Heart right ventricle (tissue), 16 donors: Measurements from ENCODE around the gene RGL1. TPM values are rescaled to one million over a fixed set of nuclear protein-coding genes. Genes with fewer than 3 reads are reported as not detected.

Experiments used
- ATAC-seq, 8 donors: fragments of 200-7000 bp; cut with Tn5 transposase; one replicate each; pipeline ENCODE4 v1.9.1; 2020; ENCODE audit warnings: mild to moderate bottlenecking in 8 of 8, moderate library complexity in 8 of 8, moderate number of reproducible peaks in 1 of 8
- DNase-seq, 2 donors: peaks; one replicate each; pipeline ENCODE4 v3.0.0-alpha.2; 2020
- H3K27ac ChIP-seq, 10 donors: fragments of 200-600 bp; sonication (generic) in 2 of 10; one replicate each; pipeline versions ENCODE4 v1.5.0 to v1.8.0; 2020 to 2022; ENCODE audit warnings: mild to moderate bottlenecking in 3 of 10
- H3K27me3 ChIP-seq, 7 donors: fragments of 200-600 bp; one replicate each; pipeline ENCODE4 v1.8.0; 2021 to 2022; ENCODE audit warnings: mild to moderate bottlenecking in 2 of 7
- H3K36me3 ChIP-seq, 9 donors: fragments of 200-600 bp; sonication (generic) in 1 of 9; one replicate each; pipeline versions ENCODE4 v1.5.0 to v1.8.0; 2020 to 2022; ENCODE audit warnings: mild to moderate bottlenecking in 2 of 9
- H3K4me1 ChIP-seq, 9 donors: fragments of 200-600 bp; sonication (generic) in 1 of 9; one replicate each; pipeline versions ENCODE4 v1.5.0 to v1.8.0; 2020 to 2022; ENCODE audit warnings: mild to moderate bottlenecking in 4 of 9
- H3K4me3 ChIP-seq, 10 donors: fragments of 200-600 bp; sonication (generic) in 2 of 10; one replicate each; pipeline versions ENCODE4 v1.5.0 to v1.8.0; 2020 to 2022; ENCODE audit warnings: mild to moderate bottlenecking in 7 of 10, moderate library complexity in 2 of 10
- H3K9me3 ChIP-seq, 11 donors: fragments of 200-600 bp in 10 of 11; sonication (generic) in 2 of 11; one replicate each; pipeline versions ENCODE4 v1.5.0 to v1.8.0; 2013 to 2022; ENCODE audit warnings: mild to moderate bottlenecking in 2 of 11, control low read depth in 1 of 11, moderate library complexity in 1 of 11
- CTCF ChIP-seq, 9 donors: fragments of 200-600 bp; sonication (generic) in 2 of 9; IDR thresholded peaks; one replicate each; pipeline versions ENCODE4 v1.5.0 to v1.8.0; 2021 to 2022; ENCODE audit warnings: antibody characterized with exemption in 9 of 9, mild to moderate bottlenecking in 5 of 9, moderate library complexity in 1 of 9
- WGBS, 2 donors: extraction: QIAGEN DNeasy Blood & Tissue Kit; methylation state at CpG; one replicate each; pipeline ENCODE4 v1.1.7; 2013; ENCODE audit warnings: inconsistent platforms in 1 of 2; 5-methylcytosine and 5-hydroxymethylcytosine counted together
- intact Hi-C, 10 donors: fragments of 100-400 bp; cut with DNase I; formaldehyde crosslinking; loops; one replicate each; pipeline versions ENCODE4 v1.11.1 to v1.14.2; 2022
- polyA plus RNA-seq, 2 donors: library from polyadenylated mRNA; stranded (reverse); fragments of 200-250 nt; gene quantifications; one replicate each; pipeline ENCODE4 v1.2.3, GENCODE V29; 2013
- total RNA-seq, 10 donors: library from RNA; stranded (reverse); fragmentation: NEBNext Ultra II Directional in 3 of 10; extraction: Animal tissue kit (Norgen Biotek cat#: 25700) in 3 of 10; gene quantifications; one replicate each; pipeline versions ENCODE4 v1.2.1 to v1.2.4, GENCODE V29; 2021 to 2023
- donor health status: Arrhythmogenic right ventricular cardiomyopathy.
- donor health status: ischemic (EF 13 %, LVEDD 7.1; RV severe dilation, severe dysfunction).
- donor health status: healthy with polysubstance abuse.
- donor health status: DM: no; HTN: yes; CAD: no.
- donor health status: DM: no; HTN: no; CAD: no.
- donor health status: ischemic (EF 25% LVEDD 6.9; RV normal size, moderate dysfunction).
- donor health status: ischemic (EF 25% LVEDD 5.7; RV mildly dilated, moderate dysfunction).
- donor health status: healthy.
- donor health status: DM: yes; HTN: yes; CAD: no.
- donor health status: Ischemic cardiomyopathy.
- donor health status: ischemic (EF 35%, LVEDD 5.7; RV mildly dilated, moderate dysfunction).
- donor health status: nonischemic (EF 11% LVEDD 7.7; RV severe dilation, severe dysfunction).
- donor health status: DM: yes; HTN: yes; CAD: no.
- donor health status: PGD.
- donor health status: ischemic (EF 29% LVEDD 5.4; RV normal size, mild dysfunction).
- donor health status: nonischemic (EF 23%, LVEDD 6.1; RV moderate dilation, normal function).

The RGL1 gene
- total and polyA plus RNA-seq, 12 donors = 3.8 to 33.4 (median 18.4) TPM

- no peaks in the 10 kb centered on the region for H3K27me3 ChIP-seq
- H3K4me1 ChIP-seq = peaks cover 18 to 96% (median 54%) of the 10 kb centered on the region in 9 donors
- H3K9me3 ChIP-seq = no peaks in the 10 kb centered on the region
- H3K27ac ChIP-seq = peak overlapping the region in 8 of 10 donors; percentile 12 to 80 (median 62)
- no peak overlapping the region for H3K4me3 ChIP-seq
- peak; percentile 62 to 92 (median 84) for ATAC-seq
- TF ChIP-seq CTCF (IDR thresholded peaks at IDR 0.05) = no peak
- intact Hi-C loops = no loop called here
- H3K36me3 ChIP-seq = peaks cover 0 to 55% (median 17%) of the 10 kb centered on the region in 9 donors
- WGBS, 2 donors = 17 to 18% methylated on average over 4 of the region's 4 CpGs
- DNase-seq = peak; percentile 46 to 73
Observed at GRCh38 chr1:183881387-183882131, 76.6 kb downstream of the RGL1 start.

- no peak for ATAC-seq
- H3K9me3 ChIP-seq = no peaks in the 10 kb centered on the region
- peaks cover 0 to 61% (median 17%) of the 10 kb centered on the region in 9 donors for H3K36me3 ChIP-seq
- H3K27ac ChIP-seq = peak overlapping the region in 8 of 10 donors; percentile 30 to 80 (median 62)
- no peak overlapping the region for H3K4me3 ChIP-seq
- no peak for DNase-seq
- no peaks in the 10 kb centered on the region for H3K27me3 ChIP-seq
- no peak for TF ChIP-seq CTCF (IDR thresholded peaks at IDR 0.05)
- intact Hi-C loops = no loop called here
- peaks cover 14 to 94% (median 49%) of the 10 kb centered on the region in 9 donors for H3K4me1 ChIP-seq
- WGBS, 2 donors = 76 to 80% methylated on average over 8 of the region's 8 CpGs
Observed at GRCh38 chr1:183882335-183883167, 77.6 kb downstream of the RGL1 start.

GRCh38 chr1:183883623-183884022 lies 78.7 kb downstream of the RGL1 start:
- 75 to 78% methylated on average over 5 of the region's 5 CpGs for WGBS, 2 donors
- peaks cover 0 to 70% (median 17%) of the 10 kb centered on the region in 9 donors for H3K36me3 ChIP-seq
- peak in 4 of 8 donors; percentile 18 to 42 (median 30) for ATAC-seq
- no peaks in the 10 kb centered on the region for H3K9me3 ChIP-seq
- no peak overlapping the region for H3K4me3 ChIP-seq
- H3K27me3 ChIP-seq = no peaks in the 10 kb centered on the region
- peak overlapping the region in 3 of 10 donors; percentile 48 to 80 (median 72) for H3K27ac ChIP-seq
- TF ChIP-seq CTCF (IDR thresholded peaks at IDR 0.05) = no peak
- peaks cover 13 to 96% (median 57%) of the 10 kb centered on the region in 9 donors for H3K4me1 ChIP-seq
- intact Hi-C loops = no loop called here
- DNase-seq = no peak

- no peaks in the 10 kb centered on the region for H3K9me3 ChIP-seq
- no peak for TF ChIP-seq CTCF (IDR thresholded peaks at IDR 0.05)
- 92 to 93% methylated on average over 4 of the region's 4 CpGs for WGBS, 2 donors
- intact Hi-C loops = no loop called here
- no peak for ATAC-seq
- peaks cover 0 to 79% (median 17%) of the 10 kb centered on the region in 9 donors for H3K36me3 ChIP-seq
- no peak overlapping the region for H3K4me3 ChIP-seq
- H3K4me1 ChIP-seq = peaks cover 13 to 96% (median 62%) of the 10 kb centered on the region in 9 donors
- no peak for DNase-seq
- no peaks in the 10 kb centered on the region for H3K27me3 ChIP-seq
- H3K27ac ChIP-seq = peak overlapping the region in 1 of 10 donors; percentile 72
Observed at GRCh38 chr1:183884526-183884925, 79.6 kb downstream of the RGL1 start.
